ENCODE data around the gene BEGAIN.

GRCh38 chr14:100567877-100568163, 19.4 kb downstream of the BEGAIN start:
- TF ChIP-seq CTCF (IDR thresholded peaks at IDR 0.05 in 8 of 11, conservative IDR thresholded peaks at IDR 0.05 in 3 of 11) (no peak), POLR2A (IDR thresholded peaks at IDR 0.05) (no peak), POLR2AphosphoS5 (IDR thresholded peaks at IDR 0.05) (no peak)

All from spleen (tissue), 7 donors.